ENCODE results near the gene PTMS. TPM values are rescaled to one million over a fixed set of nuclear protein-coding genes. Genes with fewer than 3 reads are reported as not detected.

The PTMS gene
- total and polyA plus RNA-seq, 2 donors (not counting 1 experiment from before 2014, with no cell fraction given) = 63.6 to 312 TPM

DNA sequence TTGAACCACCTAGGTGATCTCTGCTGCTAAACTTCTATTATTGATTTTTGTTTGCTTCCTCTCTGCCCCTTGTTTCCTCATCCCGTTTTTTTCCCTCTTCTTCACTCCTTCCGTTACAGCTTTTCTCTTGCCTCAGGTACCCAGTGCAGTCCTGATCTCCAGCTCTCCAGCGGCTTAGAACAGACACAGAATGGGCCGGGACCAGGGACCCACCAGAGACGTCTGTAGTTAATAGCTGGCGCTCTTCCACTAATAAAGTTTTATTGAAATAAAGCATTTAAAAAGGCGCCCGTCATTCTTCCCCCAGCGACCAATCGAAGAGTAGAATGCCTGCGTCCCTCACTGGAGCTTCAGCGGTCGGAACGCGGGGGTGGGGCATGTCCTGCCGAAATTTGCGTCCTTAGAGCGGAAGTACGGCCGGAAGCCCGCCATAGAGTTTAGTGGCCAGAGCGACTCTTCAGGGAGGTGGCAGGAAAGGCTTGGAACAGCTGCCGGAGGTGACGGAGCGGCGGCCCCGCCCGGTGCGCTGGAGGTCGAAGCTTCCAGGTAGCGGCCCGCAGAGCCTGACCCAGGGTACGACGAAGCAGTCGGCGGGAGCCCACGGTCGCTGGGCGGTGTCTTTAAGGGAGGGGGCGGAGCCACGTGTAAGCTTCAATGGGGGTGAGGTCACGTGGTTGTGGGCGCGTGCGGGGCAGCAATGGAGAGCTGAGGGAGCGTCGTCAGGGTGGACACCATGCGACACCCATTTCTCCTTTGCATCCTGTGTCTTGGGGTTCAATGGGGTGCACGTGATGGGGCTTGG lies 42.4 kb upstream of the PTMS start, which contains the start of gene COPS7A:
TSS of gene COPS7A (plus strand) at position 440 of the 802 bp plus-strand sequence. CDS start 611 bp downstream, outside the sequence.
- H3K4me2 ChIP-seq (ENCODE audit: extremely low read depth, insufficient read depth, low read length) = peak within 1 kb of the TSS; percentile 89

DNA sequence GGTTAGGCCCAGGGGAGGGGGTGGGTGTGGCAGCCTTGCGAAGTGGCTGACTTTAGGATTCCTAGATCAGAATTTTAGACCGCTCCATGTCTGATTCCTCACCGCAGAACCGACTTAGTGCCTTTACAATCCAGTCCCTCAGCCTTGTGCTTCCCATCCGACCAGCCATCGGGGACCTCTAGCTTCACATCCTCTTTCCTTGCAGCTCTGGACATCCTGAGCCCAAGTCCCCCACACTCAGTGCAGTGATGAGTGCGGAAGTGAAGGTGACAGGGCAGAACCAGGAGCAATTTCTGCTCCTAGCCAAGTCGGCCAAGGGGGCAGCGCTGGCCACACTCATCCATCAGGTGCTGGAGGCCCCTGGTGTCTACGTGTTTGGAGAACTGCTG lies 41.8 kb upstream of the PTMS start:
- Histone ChIP-seq H3K9me3 (ENCODE audit: control insufficient read depth, insufficient read depth, low read depth, low read length) (no peaks in the 10 kb centered on the region), H2AFZ (ENCODE audit: low read length) (peak overlapping the region; percentile 70), H3K36me3 (ENCODE audit: control insufficient read depth, insufficient read depth, low read length) (peaks cover 8% of the 10 kb centered on the region), H3K4me3 (replicated peaks in 1 of 4; ENCODE audit: control extremely low read depth in 1 of 4, insufficient read depth in 1 of 4, low read depth in 3 of 4, low read length in 4 of 4) (peak overlapping the region; percentile 40 to 85 (median 62)), H3K79me2 (ENCODE audit: control insufficient read depth, insufficient read depth, low read length) (peaks cover 7% of the 10 kb centered on the region), H4K20me1 (ENCODE audit: control insufficient read depth, extremely low read depth, insufficient read depth, low read length) (no peaks in the 10 kb centered on the region), H3K4me1 (ENCODE audit: control insufficient read depth, extremely low read depth, insufficient read depth, low read length) (no peaks in the 10 kb centered on the region), H3K4me2 (ENCODE audit: extremely low read depth, insufficient read depth, low read length) (peak overlapping the region; percentile 89), H3K27me3 (ENCODE audit: control insufficient read depth, insufficient read depth, low read length) (no peaks in the 10 kb centered on the region), H3K9ac (ENCODE audit: insufficient read depth, low read length) (peak overlapping the region; percentile 89), H3K27ac (ENCODE audit: insufficient read depth, low read length) (peak overlapping the region; percentile 95)
- no peak for TF ChIP-seq EZH2 (IDR thresholded peaks at IDR 0.05; ENCODE audit: low read length, missing control alignments)
- TF ChIP-seq, protein P1, sequence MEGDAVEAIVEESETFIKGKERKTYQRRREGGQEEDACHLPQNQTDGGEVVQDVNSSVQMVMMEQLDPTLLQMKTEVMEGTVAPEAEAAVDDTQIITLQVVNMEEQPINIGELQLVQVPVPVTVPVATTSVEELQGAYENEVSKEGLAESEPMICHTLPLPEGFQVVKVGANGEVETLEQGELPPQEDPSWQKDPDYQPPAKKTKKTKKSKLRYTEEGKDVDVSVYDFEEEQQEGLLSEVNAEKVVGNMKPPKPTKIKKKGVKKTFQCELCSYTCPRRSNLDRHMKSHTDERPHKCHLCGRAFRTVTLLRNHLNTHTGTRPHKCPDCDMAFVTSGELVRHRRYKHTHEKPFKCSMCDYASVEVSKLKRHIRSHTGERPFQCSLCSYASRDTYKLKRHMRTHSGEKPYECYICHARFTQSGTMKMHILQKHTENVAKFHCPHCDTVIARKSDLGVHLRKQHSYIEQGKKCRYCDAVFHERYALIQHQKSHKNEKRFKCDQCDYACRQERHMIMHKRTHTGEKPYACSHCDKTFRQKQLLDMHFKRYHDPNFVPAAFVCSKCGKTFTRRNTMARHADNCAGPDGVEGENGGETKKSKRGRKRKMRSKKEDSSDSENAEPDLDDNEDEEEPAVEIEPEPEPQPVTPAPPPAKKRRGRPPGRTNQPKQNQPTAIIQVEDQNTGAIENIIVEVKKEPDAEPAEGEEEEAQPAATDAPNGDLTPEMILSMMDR (conservative IDR thresholded peaks at IDR 0.05 in 1 of 2, IDR thresholded peaks at IDR 0.05 in 1 of 2; ENCODE audit: low read depth in 1 of 2, low read length in 2 of 2) = no peak
- peak in 1 of 2 donors; percentile 20 for DNase-seq (ENCODE audit: low read depth in 2 of 2)

More for the DNA sequence above, 42.4 kb upstream of the PTMS start, which contains the start of gene COPS7A:
- no peaks in the 10 kb centered on the region for H3K27me3 ChIP-seq (ENCODE audit: control insufficient read depth, insufficient read depth, low read length)
- no peaks in the 10 kb centered on the region for H3K9me3 ChIP-seq (ENCODE audit: control insufficient read depth, insufficient read depth, low read depth, low read length)
- peaks cover 7% of the 10 kb centered on the region for H3K79me2 ChIP-seq (ENCODE audit: control insufficient read depth, insufficient read depth, low read length)
- H3K9ac ChIP-seq (ENCODE audit: insufficient read depth, low read length) = peak within 1 kb of the TSS; percentile 89
- no peaks in the 10 kb centered on the region for H3K4me1 ChIP-seq (ENCODE audit: control insufficient read depth, extremely low read depth, insufficient read depth, low read length)
- DNase-seq (ENCODE audit: low read depth in 2 of 2) = peak; percentile 99
- peaks cover 5% of the 10 kb centered on the region for H3K36me3 ChIP-seq (ENCODE audit: control insufficient read depth, insufficient read depth, low read length)
- H4K20me1 ChIP-seq (ENCODE audit: control insufficient read depth, extremely low read depth, insufficient read depth, low read length) = no peaks in the 10 kb centered on the region
- H3K4me3 ChIP-seq (replicated peaks in 1 of 4; ENCODE audit: control extremely low read depth in 1 of 4, insufficient read depth in 1 of 4, low read depth in 3 of 4, low read length in 4 of 4) = peak within 1 kb of the TSS; percentile 40 to 85 (median 62)
- H2AFZ ChIP-seq (ENCODE audit: low read length) = peak within 1 kb of the TSS; percentile 93
- H3K27ac ChIP-seq (ENCODE audit: insufficient read depth, low read length) = peak within 1 kb of the TSS; percentile 95
- no peak for TF ChIP-seq EZH2 (IDR thresholded peaks at IDR 0.05; ENCODE audit: low read length, missing control alignments)
- TF ChIP-seq, protein P1 (conservative IDR thresholded peaks at IDR 0.05 in 1 of 2, IDR thresholded peaks at IDR 0.05 in 1 of 2; ENCODE audit: low read depth in 1 of 2, low read length in 2 of 2) = no peak

DNA sequence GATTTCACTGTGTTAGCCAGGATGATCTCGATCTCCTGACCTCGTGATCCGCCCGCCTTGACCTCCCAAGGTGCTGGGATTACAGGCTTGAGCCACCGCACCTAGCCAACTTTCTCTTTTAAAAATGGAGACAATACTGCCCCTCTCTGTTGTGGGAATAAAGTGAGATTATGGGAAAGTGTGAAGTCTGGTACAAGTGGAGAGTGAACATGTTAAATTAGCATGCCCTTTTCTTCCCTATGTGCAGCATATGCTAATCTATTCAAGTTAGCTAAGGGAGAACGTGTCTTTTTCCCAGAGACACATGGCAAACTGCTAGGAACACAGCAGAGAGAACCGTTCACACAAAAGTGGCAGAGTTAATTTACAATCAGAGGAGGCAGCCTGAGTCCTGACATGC lies 40.8 kb upstream of the PTMS start:
- Histone ChIP-seq H3K4me2 (ENCODE audit: extremely low read depth, insufficient read depth, low read length) (peak overlapping the region; percentile 19), H3K4me3 (replicated peaks in 1 of 4; ENCODE audit: control extremely low read depth in 1 of 4, insufficient read depth in 1 of 4, low read depth in 3 of 4, low read length in 4 of 4) (no peak overlapping the region), H3K4me1 (ENCODE audit: control insufficient read depth, extremely low read depth, insufficient read depth, low read length) (no peaks in the 10 kb centered on the region), H3K79me2 (ENCODE audit: control insufficient read depth, insufficient read depth, low read length) (peaks cover 7% of the 10 kb centered on the region), H3K9me3 (ENCODE audit: control insufficient read depth, insufficient read depth, low read depth, low read length) (no peaks in the 10 kb centered on the region), H3K36me3 (ENCODE audit: control insufficient read depth, insufficient read depth, low read length) (peaks cover 16% of the 10 kb centered on the region), H3K9ac (ENCODE audit: insufficient read depth, low read length) (no peak overlapping the region), H3K27me3 (ENCODE audit: control insufficient read depth, insufficient read depth, low read length) (no peaks in the 10 kb centered on the region), H4K20me1 (ENCODE audit: control insufficient read depth, extremely low read depth, insufficient read depth, low read length) (no peaks in the 10 kb centered on the region), H3K27ac (ENCODE audit: insufficient read depth, low read length) (no peak overlapping the region), H2AFZ (ENCODE audit: low read length) (no peak overlapping the region)
- TF ChIP-seq EZH2 (IDR thresholded peaks at IDR 0.05; ENCODE audit: low read length, missing control alignments) = no peak
- TF ChIP-seq, protein P1 (conservative IDR thresholded peaks at IDR 0.05 in 1 of 2, IDR thresholded peaks at IDR 0.05 in 1 of 2; ENCODE audit: low read depth in 1 of 2, low read length in 2 of 2) = no peak
- DNase-seq (ENCODE audit: low read depth in 2 of 2) = no peak

Data from fibroblast of lung (primary cell).